CD4-positive, alpha-beta T cell treated with Interleukin-21 for 1 hour (primary cell): Measurements from ENCODE around the gene ADGRD1.

Experiments
- DNase-seq: peaks from one replicate; pipeline ENCODE4 v3.0.0-alpha.2; 2020

ADGRD1 gene

DNA sequence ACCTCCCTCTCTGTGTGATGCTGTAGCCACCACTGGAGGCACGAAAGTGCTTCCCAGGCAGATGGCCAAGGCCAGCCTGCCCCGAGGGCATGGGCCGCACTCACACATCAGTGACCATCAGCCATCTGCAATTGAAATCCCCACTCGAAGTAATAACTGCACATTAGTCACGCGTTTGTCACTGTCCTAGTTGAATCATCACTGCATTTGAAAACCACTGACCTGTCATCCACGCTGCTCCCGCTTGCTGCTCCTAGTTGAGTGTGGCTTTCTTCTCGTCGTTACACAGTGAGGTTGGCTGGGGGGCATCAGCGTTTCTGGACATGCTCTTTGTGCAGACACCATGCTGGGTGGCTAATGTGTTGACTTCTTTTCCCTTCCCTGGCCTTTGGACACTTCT is 176.1 kb downstream of the ADGRD1 start:
- DNase-seq, result no peak

DNA sequence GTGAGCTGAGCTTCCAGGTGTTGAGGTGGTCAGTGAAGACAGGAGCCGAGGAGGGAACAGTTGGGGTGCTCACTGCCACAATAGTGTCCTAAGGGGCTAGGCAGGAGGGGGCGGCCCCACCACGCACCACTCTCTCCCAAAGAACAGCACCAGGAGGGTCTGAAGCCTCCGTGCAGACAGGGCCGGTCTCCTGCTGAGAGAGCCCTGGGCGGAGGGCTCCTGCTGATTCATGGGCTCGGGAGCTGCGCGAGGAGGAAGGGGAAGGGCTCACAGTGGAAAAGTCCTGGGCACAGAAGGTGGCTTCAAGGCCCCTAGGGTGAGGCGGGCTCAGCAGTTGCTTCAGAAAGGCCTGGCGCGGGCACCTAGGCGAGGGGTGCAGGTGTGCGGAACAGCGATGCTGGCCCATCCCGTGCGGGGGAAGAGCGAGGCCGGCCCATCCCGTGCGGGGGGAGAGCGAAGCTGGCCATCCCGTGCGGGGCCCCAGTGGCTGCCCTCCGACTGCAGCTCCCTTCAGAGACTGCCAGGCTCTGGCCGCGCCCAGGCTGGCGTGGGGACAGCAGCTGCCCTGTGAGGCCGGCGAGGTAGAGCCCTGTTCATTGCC is 176.7 kb downstream of the ADGRD1 start:
- no peak for DNase-seq

GRCh38 chr12:131131077-131131807 is 177.5 kb downstream of the ADGRD1 start:
- DNase-seq, result no peak

GRCh38 chr12:131131808-131132117 is 178.1 kb downstream of the ADGRD1 start:
- DNase-seq, result no peak

DNA sequence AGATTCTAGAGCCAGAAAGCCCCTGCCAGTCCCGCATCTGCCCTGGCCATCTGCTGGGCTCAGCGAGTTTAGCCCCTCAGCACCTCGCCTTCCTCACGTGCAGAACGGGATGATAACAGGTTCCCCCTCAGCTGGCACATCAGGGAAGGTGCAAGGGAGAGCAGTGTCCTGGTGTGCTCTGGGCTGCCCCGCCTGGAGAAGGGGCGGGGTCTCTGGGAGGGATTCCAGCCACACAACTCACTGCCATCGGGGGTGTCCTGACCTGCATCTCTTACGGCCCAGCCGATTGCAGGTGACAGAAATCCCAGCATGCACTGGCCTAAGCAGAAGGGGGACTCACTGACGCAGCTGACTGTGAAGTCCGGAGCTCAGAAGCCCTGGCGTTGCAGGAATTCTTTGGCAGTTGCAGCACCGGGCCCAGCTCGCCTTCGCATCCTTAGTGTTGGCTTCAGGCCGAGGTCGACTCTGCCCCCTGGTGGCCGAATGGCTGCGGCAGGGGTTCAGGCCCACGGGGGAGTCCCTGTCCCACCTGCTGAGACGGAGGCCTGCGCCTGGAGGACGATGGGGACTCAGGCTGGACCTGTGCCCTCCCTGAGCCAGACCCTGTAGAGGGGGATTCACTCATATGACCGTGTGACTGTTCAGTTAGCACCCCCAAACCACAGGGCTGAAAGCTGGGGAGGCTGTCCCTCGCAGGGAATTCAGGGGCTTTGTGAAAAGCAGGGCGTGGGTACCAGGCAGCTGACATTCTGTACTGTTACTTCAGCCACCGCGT is 178.6 kb downstream of the ADGRD1 start:
- peak; percentile 67 for DNase-seq

DNA sequence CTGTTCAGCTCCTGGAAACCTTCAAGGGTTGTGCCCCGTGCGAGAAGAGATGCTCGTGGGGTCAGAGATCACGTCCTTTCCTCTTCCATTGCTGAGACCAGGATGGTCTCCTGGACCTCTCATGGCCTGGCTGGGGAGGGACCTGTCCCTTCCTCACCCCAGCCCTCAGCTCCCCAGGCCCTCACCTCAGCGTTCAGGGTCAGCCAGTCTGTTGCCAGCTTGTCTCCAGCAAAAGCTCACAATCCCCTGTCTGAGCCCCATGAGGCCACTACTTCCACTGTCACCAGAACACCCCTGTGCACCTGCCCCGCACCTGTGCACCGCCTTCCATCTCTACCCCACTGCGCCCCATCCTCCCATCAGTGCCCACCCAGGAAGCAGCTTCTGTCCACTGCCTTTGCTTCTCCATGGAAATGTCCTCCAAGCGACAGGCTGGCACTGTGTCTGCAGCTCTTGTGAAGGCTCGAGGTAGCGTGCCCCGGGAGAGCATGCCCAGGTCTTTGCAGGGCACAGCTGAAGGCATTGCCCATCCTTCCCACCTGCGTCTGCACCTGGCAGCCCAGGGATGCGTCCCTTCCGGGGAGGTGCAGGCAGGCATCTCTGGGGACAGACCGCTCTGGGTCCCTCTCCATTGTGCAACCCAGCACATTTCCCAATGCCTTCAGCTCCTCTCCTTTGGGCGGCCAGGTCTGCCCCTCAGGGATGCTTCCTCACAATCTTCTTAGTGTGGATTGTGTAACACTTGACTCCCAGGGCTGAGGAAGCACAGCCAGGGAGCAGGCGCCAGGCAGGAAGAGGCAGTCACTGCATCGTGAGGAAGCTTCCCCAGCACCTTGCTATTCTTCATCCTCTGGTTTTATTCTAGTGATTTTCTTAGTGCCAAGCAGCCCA is 179.6 kb downstream of the ADGRD1 start:
- no peak for DNase-seq

DNA sequence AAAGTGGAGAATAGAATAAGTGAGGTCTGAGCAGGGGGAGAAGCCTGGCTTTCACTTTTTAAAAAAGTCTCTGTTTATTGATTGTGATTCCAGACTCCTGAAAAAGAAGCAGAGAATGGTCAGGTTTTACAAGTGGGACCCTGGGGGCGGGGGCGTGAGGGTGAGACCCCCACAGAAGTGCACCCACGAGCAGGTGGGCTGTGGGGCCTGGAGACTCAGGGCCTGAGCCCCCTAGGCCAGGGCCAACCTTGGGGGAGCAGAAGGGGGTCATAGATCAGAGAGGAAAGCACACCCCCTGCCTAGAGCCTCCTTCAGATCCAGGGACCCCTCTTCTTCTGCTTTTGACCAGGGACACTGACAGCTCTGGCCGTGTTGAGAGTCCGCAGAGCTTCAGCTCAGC is 180.3 kb downstream of the ADGRD1 start:
- DNase-seq, result no peak

DNA sequence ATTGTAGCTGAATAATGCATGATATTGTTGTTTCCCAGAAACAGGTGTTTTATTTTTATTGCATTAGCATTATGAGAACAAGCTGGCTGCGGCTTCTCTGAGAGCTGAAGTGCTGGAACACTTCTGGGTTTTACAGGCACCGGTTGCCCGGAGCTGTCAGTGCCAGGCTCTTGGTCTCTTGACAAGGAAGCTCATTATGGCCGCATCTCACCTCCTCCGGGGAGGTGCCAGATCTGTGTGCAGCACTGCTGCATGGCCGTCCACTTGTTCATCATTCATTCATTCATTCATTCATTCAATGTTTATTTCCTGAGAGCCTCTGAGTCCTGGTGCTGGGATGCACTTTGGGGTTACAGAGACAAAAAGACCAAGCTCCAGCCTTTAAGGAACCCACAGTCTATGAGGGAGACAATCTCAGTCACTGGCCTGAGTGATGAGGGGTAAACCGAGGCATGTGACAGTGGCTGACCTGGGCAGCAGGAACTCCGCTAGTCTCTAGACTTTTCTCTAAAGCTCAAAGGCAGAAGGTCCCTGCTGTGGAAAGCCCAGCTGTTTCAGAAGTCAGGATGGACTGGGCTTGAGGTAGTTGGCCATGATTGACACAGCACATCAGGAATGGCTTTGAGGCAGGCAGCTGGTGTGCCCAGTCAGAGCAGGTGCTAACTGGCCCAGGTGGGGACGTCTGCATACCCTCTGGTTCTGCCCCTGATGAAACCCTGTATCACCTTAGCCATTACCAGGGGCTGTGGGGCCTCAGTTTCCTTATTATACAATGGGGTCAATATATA is 181.0 kb downstream of the ADGRD1 start:
- DNase-seq, result no peak

GRCh38 chr12:131135311-131135785 is 181.6 kb downstream of the ADGRD1 start:
- no peak for DNase-seq

GRCh38 chr12:131135786-131136538 is 182.3 kb downstream of the ADGRD1 start:
- DNase-seq, result no peak

GRCh38 chr12:131136539-131136872 is 182.8 kb downstream of the ADGRD1 start:
- DNase-seq, result no peak

DNA sequence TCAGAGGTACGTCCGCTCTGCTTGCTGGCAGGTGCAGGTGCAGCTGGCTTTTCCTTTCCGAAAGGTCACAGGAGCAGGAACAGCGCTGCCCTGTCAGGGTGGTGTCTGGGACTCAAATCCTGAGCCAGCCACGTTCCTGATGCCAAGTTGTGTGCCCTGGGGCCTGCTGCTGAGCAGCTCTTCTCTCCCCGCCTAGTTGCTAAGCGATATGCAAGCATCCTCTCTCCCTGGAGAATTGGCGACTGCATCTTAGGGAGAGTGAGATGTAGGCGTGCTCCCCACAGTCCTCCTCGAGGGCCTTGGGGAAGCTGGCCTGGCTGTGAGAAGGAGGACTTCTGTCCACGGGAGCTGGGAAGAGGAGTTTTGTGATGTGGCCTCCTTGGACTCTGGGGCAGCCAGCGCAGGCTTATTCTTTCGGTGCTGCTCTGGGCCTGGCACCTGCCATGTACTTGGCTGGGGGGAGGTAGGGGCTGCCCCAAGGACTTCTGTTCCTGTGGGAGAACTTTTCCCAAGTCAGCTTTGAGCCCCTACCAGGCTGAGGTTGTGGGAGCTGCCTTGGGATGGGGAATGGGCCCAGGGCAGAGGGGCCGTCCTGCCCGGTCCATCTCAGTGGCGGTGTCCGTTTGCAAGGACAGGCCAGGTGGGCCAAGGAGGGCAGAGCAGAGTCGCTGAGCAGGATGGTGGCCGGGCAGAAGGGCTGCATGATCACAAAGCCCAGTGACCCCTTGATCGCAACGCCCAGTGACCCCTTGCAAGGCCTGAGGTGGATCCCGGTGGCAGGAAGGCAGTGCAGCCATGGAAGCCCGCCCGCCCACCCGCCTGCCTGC is 183.5 kb downstream of the ADGRD1 start:
- no peak for DNase-seq

DNA sequence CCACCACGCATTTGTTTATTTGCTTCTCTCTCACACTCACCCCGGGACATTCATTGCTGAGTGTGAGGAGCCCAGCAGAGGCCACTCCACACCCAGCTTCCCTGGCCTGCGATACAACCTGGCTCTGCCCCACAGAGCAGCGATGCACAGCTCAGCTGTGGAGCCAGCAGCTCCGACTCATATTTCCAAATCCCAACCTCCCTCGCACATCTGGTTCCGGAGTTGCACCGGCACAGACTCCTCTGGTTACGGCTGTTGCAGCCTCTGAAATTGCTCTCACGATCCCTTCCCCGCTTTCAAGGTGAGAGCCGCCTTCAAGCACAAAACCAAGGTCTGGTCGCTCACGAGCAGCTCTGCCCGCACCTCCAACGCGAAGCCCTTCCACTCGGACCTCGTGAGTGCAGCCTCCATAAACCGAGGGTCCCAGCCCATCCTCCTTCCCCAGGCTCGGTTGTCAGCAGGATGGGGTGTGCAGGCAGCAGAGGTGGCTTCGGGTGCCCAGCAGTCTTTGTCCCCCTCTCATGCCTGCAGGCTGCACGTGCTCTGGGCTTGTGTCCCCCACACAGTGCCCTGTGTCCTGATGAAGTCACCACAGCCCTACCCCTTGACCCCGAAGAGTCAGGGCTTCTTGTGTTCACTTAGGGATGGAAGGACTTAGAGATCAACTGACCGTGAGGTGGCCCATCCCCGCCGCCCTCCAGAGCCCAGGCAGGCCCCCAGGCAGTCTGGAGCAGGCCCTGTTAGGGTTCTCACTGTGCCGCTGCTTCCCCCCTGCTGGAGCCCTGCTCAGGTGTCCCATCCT is 184.3 kb downstream of the ADGRD1 start:
- no peak for DNase-seq

- no peak for DNase-seq
Measured at GRCh38 chr12:131138638-131139362, 185.1 kb downstream of the ADGRD1 start.

DNA sequence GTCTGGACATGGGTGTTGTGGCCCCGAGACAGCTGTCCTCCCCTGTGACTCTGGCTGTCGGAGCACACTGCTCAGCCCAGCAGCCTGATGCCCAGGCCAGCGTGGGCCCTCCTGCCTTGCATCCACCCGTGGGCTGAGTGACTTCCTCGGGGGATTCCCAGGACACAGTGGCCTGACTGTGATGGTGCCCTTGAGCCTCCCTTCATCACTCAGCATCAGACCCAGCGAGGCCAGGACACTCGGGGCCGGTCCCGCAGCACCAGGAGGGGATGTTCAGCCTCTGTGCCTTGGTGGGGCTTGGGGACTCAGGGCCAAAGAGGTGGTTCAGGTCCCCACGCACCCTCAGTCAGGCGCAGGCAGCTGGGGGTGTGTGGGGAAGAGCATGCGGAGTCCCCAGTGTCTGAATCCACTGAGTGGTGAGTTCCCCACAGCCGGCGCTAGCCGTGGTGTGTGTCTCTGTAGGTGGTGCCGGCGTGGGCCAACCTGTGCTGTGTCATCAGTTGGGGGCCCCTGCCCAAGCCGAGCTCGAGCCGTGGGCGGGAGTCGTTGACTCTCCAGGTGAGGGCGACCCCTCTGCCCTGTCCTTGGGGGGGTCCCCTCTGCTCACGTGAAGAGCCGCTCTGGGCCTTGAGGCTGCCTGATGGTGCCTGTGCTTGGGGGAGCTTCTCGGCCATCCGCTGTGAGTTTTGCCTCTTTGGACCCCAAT is 185.8 kb downstream of the ADGRD1 start:
- no peak for DNase-seq

- DNase-seq, result no peak
Measured at GRCh38 chr12:131140069-131140435, 186.3 kb downstream of the ADGRD1 start.

GRCh38 chr12:131140697-131141096 is 187.0 kb downstream of the ADGRD1 start:
- DNase-seq, result no peak

DNA sequence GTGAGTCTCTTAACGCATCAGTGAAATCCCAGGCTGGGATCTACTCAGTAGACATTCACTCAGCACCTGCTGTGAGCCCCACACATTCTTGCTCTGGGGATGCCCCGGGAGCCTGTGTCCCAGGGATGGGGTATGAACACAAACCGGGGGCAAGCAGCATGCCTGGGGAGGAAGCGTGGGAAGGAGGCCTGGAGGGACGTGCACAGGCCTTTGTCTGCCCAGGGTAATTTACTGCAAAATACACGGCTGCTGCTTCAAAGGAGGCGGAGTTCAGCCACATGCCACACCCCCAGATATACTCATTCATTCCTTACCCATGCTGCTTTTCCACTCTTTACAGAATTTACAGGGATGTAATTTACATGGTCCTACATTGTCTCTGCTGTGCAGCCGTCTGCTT is 187.8 kb downstream of the ADGRD1 start:
- no peak for DNase-seq
